ENCODE results near the gene MARK4. TPM values are rescaled to one million over a fixed set of nuclear protein-coding genes. Genes with fewer than 3 reads are reported as not detected.

MARK4 gene
- total and polyA plus RNA-seq, 5 donors from 2014 or later: 0.38 to 61.0 (median 1.1) TPM

GRCh38 chr19:45244133-45244794, 6.8 kb upstream of the MARK4 start:
- H3K36me3 Mint-ChIP-seq: no peaks in the 10 kb centered on the region
- DNase-seq (no peak), ATAC-seq (ENCODE audit: low read depth in 2 of 2) (no peak)
- H3K4me1 ChIP-seq (ENCODE audit: control insufficient read depth, insufficient read depth, low read length, poor library complexity, severe bottlenecking): peaks cover 6% of the 10 kb centered on the region
- H3K27ac ChIP-seq (ENCODE audit: insufficient read depth, low read length, poor library complexity, severe bottlenecking): no peak overlapping the region
- H3K36me3 ChIP-seq (ENCODE audit: control insufficient read depth, insufficient read depth, low read length): no peaks in the 10 kb centered on the region
- H3K9me3 Mint-ChIP-seq: no peaks in the 10 kb centered on the region
- peak overlapping the region in 1 of 4 donors; percentile 9 for H3K4me3 Mint-ChIP-seq
- H3K27me3 Mint-ChIP-seq: peaks cover 31% of the 10 kb centered on the region
- no peaks in the 10 kb centered on the region for H3K9me3 ChIP-seq (ENCODE audit: control insufficient read depth in 2 of 2, low read length in 2 of 2)
- H3K27me3 ChIP-seq (ENCODE audit: control insufficient read depth, insufficient read depth, low read length): peaks cover 2% of the 10 kb centered on the region
- no peak overlapping the region for H3K4me3 ChIP-seq (ENCODE audit: low read depth, low read length)
- H3K27ac Mint-ChIP-seq: peak overlapping the region in 2 of 3 donors; percentile 17 to 43
- H3K4me1 Mint-ChIP-seq: peaks cover 0 to 6% (median 0%) of the 10 kb centered on the region in 4 donors

GRCh38 chr19:45245334-45245787, 5.7 kb upstream of the MARK4 start, which contains the start of gene EXOC3L2:
Gene EXOC3L2 (minus strand): TSS chr19:45245407. CDS start chr19:45239045, 6,362 bp downstream.
- H3K27ac ChIP-seq (ENCODE audit: insufficient read depth, low read length, poor library complexity, severe bottlenecking): no peak within 1 kb of the TSS
- no peak for ATAC-seq (ENCODE audit: low read depth in 2 of 2)
- peak within 1 kb of the TSS in 1 of 4 donors; percentile 9 for H3K4me3 Mint-ChIP-seq

GRCh38 chr19:45245826-45246225, 5.2 kb upstream of the MARK4 start:
- Histone ChIP-seq H3K36me3 (ENCODE audit: control insufficient read depth, insufficient read depth, low read length) (no peaks in the 10 kb centered on the region), H3K4me3 (ENCODE audit: low read depth, low read length) (no peak overlapping the region), H3K27ac (ENCODE audit: insufficient read depth, low read length, poor library complexity, severe bottlenecking) (no peak overlapping the region), H3K27me3 (ENCODE audit: control insufficient read depth, insufficient read depth, low read length) (peaks cover 2% of the 10 kb centered on the region), H3K9me3 (ENCODE audit: control insufficient read depth in 2 of 2, low read length in 2 of 2) (no peaks in the 10 kb centered on the region), H3K4me1 (ENCODE audit: control insufficient read depth, insufficient read depth, low read length, poor library complexity, severe bottlenecking) (peaks cover 13% of the 10 kb centered on the region)
- Mint-ChIP-seq H3K9me3 (no peaks in the 10 kb centered on the region), H3K27ac (peak overlapping the region in 1 of 3 donors; percentile 85), H3K4me1 (peaks cover 0 to 9% (median 1%) of the 10 kb centered on the region in 4 donors), H3K36me3 (no peaks in the 10 kb centered on the region), H3K27me3 (peaks cover 26% of the 10 kb centered on the region), H3K4me3 (no peak overlapping the region)
- DNase-seq (no peak), ATAC-seq (ENCODE audit: low read depth in 2 of 2) (no peak)

More at GRCh38 chr19:45245334-45245787, 5.7 kb upstream of the MARK4 start, which contains the start of gene EXOC3L2:
- H3K4me3 ChIP-seq (ENCODE audit: low read depth, low read length): no peak within 1 kb of the TSS
- peaks cover 0 to 6% (median 0%) of the 10 kb centered on the region in 4 donors for H3K4me1 Mint-ChIP-seq
- no peaks in the 10 kb centered on the region for H3K9me3 Mint-ChIP-seq
- no peaks in the 10 kb centered on the region for H3K36me3 ChIP-seq (ENCODE audit: control insufficient read depth, insufficient read depth, low read length)
- H3K4me1 ChIP-seq (ENCODE audit: control insufficient read depth, insufficient read depth, low read length, poor library complexity, severe bottlenecking): peaks cover 8% of the 10 kb centered on the region
- peaks cover 26% of the 10 kb centered on the region for H3K27me3 Mint-ChIP-seq
- peak within 1 kb of the TSS in 2 of 3 donors; percentile 17 to 85 for H3K27ac Mint-ChIP-seq
- peaks cover 2% of the 10 kb centered on the region for H3K27me3 ChIP-seq (ENCODE audit: control insufficient read depth, insufficient read depth, low read length)
- H3K36me3 Mint-ChIP-seq: no peaks in the 10 kb centered on the region
- no peak for DNase-seq
- H3K9me3 ChIP-seq (ENCODE audit: control insufficient read depth in 2 of 2, low read length in 2 of 2): no peaks in the 10 kb centered on the region

GRCh38 chr19:45247136-45247535, 3.9 kb upstream of the MARK4 start:
- no peak overlapping the region for H3K27ac ChIP-seq (ENCODE audit: insufficient read depth, low read length, poor library complexity, severe bottlenecking)
- no peaks in the 10 kb centered on the region for H3K9me3 ChIP-seq (ENCODE audit: control insufficient read depth in 2 of 2, low read length in 2 of 2)
- H3K4me1 Mint-ChIP-seq: peaks cover 0 to 11% (median 2%) of the 10 kb centered on the region in 4 donors
- H3K27me3 ChIP-seq (ENCODE audit: control insufficient read depth, insufficient read depth, low read length): peaks cover 2% of the 10 kb centered on the region
- H3K4me1 ChIP-seq (ENCODE audit: control insufficient read depth, insufficient read depth, low read length, poor library complexity, severe bottlenecking): peaks cover 18% of the 10 kb centered on the region
- no peaks in the 10 kb centered on the region for H3K36me3 Mint-ChIP-seq
- H3K4me3 ChIP-seq (ENCODE audit: low read depth, low read length): no peak overlapping the region
- no peak overlapping the region for H3K4me3 Mint-ChIP-seq
- ATAC-seq (ENCODE audit: low read depth in 2 of 2): no peak
- H3K27ac Mint-ChIP-seq: no peak overlapping the region
- H3K36me3 ChIP-seq (ENCODE audit: control insufficient read depth, insufficient read depth, low read length): no peaks in the 10 kb centered on the region
- peaks cover 26% of the 10 kb centered on the region for H3K27me3 Mint-ChIP-seq
- DNase-seq: no peak
- no peaks in the 10 kb centered on the region for H3K9me3 Mint-ChIP-seq

GRCh38 chr19:45249261-45250033, 1.6 kb upstream of the MARK4 start:
- H3K36me3 Mint-ChIP-seq: no peaks in the 10 kb centered on the region
- peaks cover 2% of the 10 kb centered on the region for H3K27me3 ChIP-seq (ENCODE audit: control insufficient read depth, insufficient read depth, low read length)
- ATAC-seq (ENCODE audit: low read depth in 2 of 2): no peak
- peaks cover 7 to 32% (median 19%) of the 10 kb centered on the region in 4 donors for H3K4me1 Mint-ChIP-seq
- H3K4me3 ChIP-seq (ENCODE audit: low read depth, low read length): no peak overlapping the region
- H3K27me3 Mint-ChIP-seq: peaks cover 16% of the 10 kb centered on the region
- H3K27ac Mint-ChIP-seq: no peak overlapping the region
- no peaks in the 10 kb centered on the region for H3K9me3 ChIP-seq (ENCODE audit: control insufficient read depth in 2 of 2, low read length in 2 of 2)
- H3K27ac ChIP-seq (ENCODE audit: insufficient read depth, low read length, poor library complexity, severe bottlenecking): no peak overlapping the region
- no peak for DNase-seq
- no peaks in the 10 kb centered on the region for H3K36me3 ChIP-seq (ENCODE audit: control insufficient read depth, insufficient read depth, low read length)
- H3K4me1 ChIP-seq (ENCODE audit: control insufficient read depth, insufficient read depth, low read length, poor library complexity, severe bottlenecking): peaks cover 42% of the 10 kb centered on the region
- peak overlapping the region; percentile 63 to 97 (median 86) for H3K4me3 Mint-ChIP-seq
- no peaks in the 10 kb centered on the region for H3K9me3 Mint-ChIP-seq

- Histone ChIP-seq H3K9me3 (ENCODE audit: control insufficient read depth in 2 of 2, low read length in 2 of 2) (no peaks in the 10 kb centered on the region), H3K36me3 (ENCODE audit: control insufficient read depth, insufficient read depth, low read length) (no peaks in the 10 kb centered on the region), H3K27me3 (ENCODE audit: control insufficient read depth, insufficient read depth, low read length) (no peaks in the 10 kb centered on the region), H3K27ac (ENCODE audit: insufficient read depth, low read length, poor library complexity, severe bottlenecking) (no peak overlapping the region), H3K4me1 (ENCODE audit: control insufficient read depth, insufficient read depth, low read length, poor library complexity, severe bottlenecking) (peaks cover 44% of the 10 kb centered on the region), H3K4me3 (ENCODE audit: low read depth, low read length) (peak overlapping the region; percentile 84)
- Mint-ChIP-seq H3K27ac (peak overlapping the region; percentile 89 to 96 (median 94)), H3K36me3 (no peaks in the 10 kb centered on the region), H3K4me3 (peak overlapping the region; percentile 81 to 97 (median 96)), H3K9me3 (no peaks in the 10 kb centered on the region), H3K4me1 (peaks cover 7 to 39% (median 26%) of the 10 kb centered on the region in 4 donors), H3K27me3 (peaks cover 16% of the 10 kb centered on the region)
- DNase-seq (no peak), ATAC-seq (ENCODE audit: low read depth in 2 of 2) (no peak)
These were observed 747 bp upstream of the MARK4 start for GRCh38 chr19:45250216-45250831.

- peaks cover 44% of the 10 kb centered on the region for H3K4me1 ChIP-seq (ENCODE audit: control insufficient read depth, insufficient read depth, low read length, poor library complexity, severe bottlenecking)
- no peak for ATAC-seq (ENCODE audit: low read depth in 2 of 2)
- H3K36me3 ChIP-seq (ENCODE audit: control insufficient read depth, insufficient read depth, low read length): no peaks in the 10 kb centered on the region
- DNase-seq: peak in 1 of 3 donors; percentile 25
- H3K36me3 Mint-ChIP-seq: no peaks in the 10 kb centered on the region
- peaks cover 9% of the 10 kb centered on the region for H3K27me3 Mint-ChIP-seq
- H3K9me3 Mint-ChIP-seq: no peaks in the 10 kb centered on the region
- H3K4me3 ChIP-seq (ENCODE audit: low read depth, low read length): peak overlapping the region; percentile 19
- peak overlapping the region; percentile 84 to 98 (median 95) for H3K4me3 Mint-ChIP-seq
- H3K27ac ChIP-seq (ENCODE audit: insufficient read depth, low read length, poor library complexity, severe bottlenecking): peak overlapping the region; percentile 41
- H3K27me3 ChIP-seq (ENCODE audit: control insufficient read depth, insufficient read depth, low read length): no peaks in the 10 kb centered on the region
- H3K27ac Mint-ChIP-seq: peak overlapping the region; percentile 48 to 90 (median 87)
- no peaks in the 10 kb centered on the region for H3K9me3 ChIP-seq (ENCODE audit: control insufficient read depth in 2 of 2, low read length in 2 of 2)
- H3K4me1 Mint-ChIP-seq: peaks cover 7 to 50% (median 30%) of the 10 kb centered on the region in 4 donors
These were observed 632 bp downstream of the MARK4 start for GRCh38 chr19:45251452-45252354.

Data from CD4-positive, CD25-positive, alpha-beta regulatory T cell (primary cell).